GM21717 (cell line): ENCODE results near the gene EPM2A.
"Not testable (repeated sequence)": the region's sequence is repeated elsewhere in the genome, so short reads cannot be mapped to it uniquely, and the experiment has no call there.

Experiments
- ATAC-seq: cut with Tn5 transposase; IDR thresholded peaks from one replicate; pipeline ENCODE4 v1.9.1; 2021; ENCODE audit warnings: mild to moderate bottlenecking, moderate library complexity; ENCODE audit not compliant: unreplicated experiment

Gene EPM2A

GRCh38 chr6:145733207-145733606 is 2.1 kb downstream of the EPM2A start:
- no peak for ATAC-seq

GRCh38 chr6:145731447-145731846 is 3.9 kb downstream of the EPM2A start:
- no peak for ATAC-seq

- ATAC-seq, result no peak
Observed at GRCh38 chr6:145729887-145730286, 5.4 kb downstream of the EPM2A start.

GRCh38 chr6:145728444-145729385 is 6.6 kb downstream of the EPM2A start:
- no peak for ATAC-seq

GRCh38 chr6:145727817-145728388 is 7.4 kb downstream of the EPM2A start:
- ATAC-seq, result no peak

GRCh38 chr6:145725570-145725969 is 9.8 kb downstream of the EPM2A start:
- no peak for ATAC-seq

- no peak for ATAC-seq
Observed at GRCh38 chr6:145723646-145724045, 11.7 kb downstream of the EPM2A start.

GRCh38 chr6:145722190-145722589 is 13.1 kb downstream of the EPM2A start:
- ATAC-seq, result no peak

GRCh38 chr6:145721144-145721543 is 14.2 kb downstream of the EPM2A start:
- ATAC-seq, result no peak

- ATAC-seq, result no peak
Observed at GRCh38 chr6:145715426-145715825, 19.9 kb downstream of the EPM2A start.

- no peak for ATAC-seq
Observed at GRCh38 chr6:145714731-145715130, 20.6 kb downstream of the EPM2A start.

- no peak for ATAC-seq
Observed at GRCh38 chr6:145713773-145714172, 21.5 kb downstream of the EPM2A start.

- ATAC-seq, result no peak
Observed at GRCh38 chr6:145711372-145711771, 23.9 kb downstream of the EPM2A start.

- no peak for ATAC-seq
Observed at GRCh38 chr6:145707397-145707796, 27.9 kb downstream of the EPM2A start.

GRCh38 chr6:145705561-145705960 is 29.8 kb downstream of the EPM2A start:
- ATAC-seq, result no peak

- ATAC-seq, result no peak
Observed at GRCh38 chr6:145704143-145704781, 31.1 kb downstream of the EPM2A start.

- no peak for ATAC-seq
Observed at GRCh38 chr6:145699462-145699861, 35.9 kb downstream of the EPM2A start.

GRCh38 chr6:145697401-145697800 is 37.9 kb downstream of the EPM2A start:
- not testable (repeated sequence) for ATAC-seq

GRCh38 chr6:145694083-145694737 is 41.1 kb downstream of the EPM2A start:
- no peak for ATAC-seq

- ATAC-seq, result no peak
Observed at GRCh38 chr6:145690969-145691368, 44.4 kb downstream of the EPM2A start.

GRCh38 chr6:145689529-145689928 is 45.8 kb downstream of the EPM2A start:
- ATAC-seq, result no peak
